GM23338 (cell line): ENCODE data around the gene TNFSF13.

Experiments
- CTCF ChIP-seq, 2 experiments: fragments of 200-600 bp in 1 of 2; sonication (generic) in 1 of 2; conservative IDR thresholded peaks; 2 replicates each; pipeline versions ENCODE4 v1.5.1 to v1.6.1; 2016 to 2017; ENCODE audit warnings: antibody characterized with exemption in 2 of 2, low read depth in 2 of 2, mild to moderate bottlenecking in 2 of 2, moderate library complexity in 1 of 2
- EZH2 ChIP-seq: fragments of 200-600 bp; sonication (generic); IDR thresholded peaks from one replicate; pipeline ENCODE4 v1.8.0; 2017; ENCODE audit warnings: antibody characterized with exemption, mild to moderate bottlenecking, low read depth; ENCODE audit not compliant: unreplicated experiment
- EZH2phosphoT487 ChIP-seq: fragments of 200-600 bp; sonication (generic); IDR thresholded peaks from one replicate; pipeline ENCODE4 v1.8.1; 2018; ENCODE audit warnings: antibody characterized with exemption; ENCODE audit not compliant: unreplicated experiment
- JUNB ChIP-seq: IDR thresholded peaks from one replicate; pipeline ENCODE4 v1.6.1; 2016; ENCODE audit warnings: antibody characterized with exemption; ENCODE audit not compliant: unreplicated experiment
- NANOG ChIP-seq: IDR thresholded peaks from 2 replicates; pipeline ENCODE4 v1.6.1; 2016; ENCODE audit warnings: antibody characterized with exemption, borderline replicate concordance
- POLR2AphosphoS5 ChIP-seq: IDR thresholded peaks from 2 replicates; pipeline ENCODE4 v1.6.1; 2016; ENCODE audit warnings: antibody characterized with exemption, low read depth
- TF ChIP-seq, protein P1 (sequence below): IDR thresholded peaks from one replicate; pipeline ENCODE4 v1.6.1; 2018; ENCODE audit warnings: antibody characterized with exemption; ENCODE audit not compliant: unreplicated experiment

GRCh38 chr17:7511108-7511507 lies 47.4 kb upstream of the TNFSF13 start:
- TF ChIP-seq NANOG (no peak), CTCF (conservative IDR thresholded peaks at IDR 0.05; ENCODE audit: low read depth in 2 of 2) (no peak), EZH2 (no peak), EZH2phosphoT487 (no peak), POLR2AphosphoS5 (no peak), JUNB (no peak)
- TF ChIP-seq, protein P1, sequence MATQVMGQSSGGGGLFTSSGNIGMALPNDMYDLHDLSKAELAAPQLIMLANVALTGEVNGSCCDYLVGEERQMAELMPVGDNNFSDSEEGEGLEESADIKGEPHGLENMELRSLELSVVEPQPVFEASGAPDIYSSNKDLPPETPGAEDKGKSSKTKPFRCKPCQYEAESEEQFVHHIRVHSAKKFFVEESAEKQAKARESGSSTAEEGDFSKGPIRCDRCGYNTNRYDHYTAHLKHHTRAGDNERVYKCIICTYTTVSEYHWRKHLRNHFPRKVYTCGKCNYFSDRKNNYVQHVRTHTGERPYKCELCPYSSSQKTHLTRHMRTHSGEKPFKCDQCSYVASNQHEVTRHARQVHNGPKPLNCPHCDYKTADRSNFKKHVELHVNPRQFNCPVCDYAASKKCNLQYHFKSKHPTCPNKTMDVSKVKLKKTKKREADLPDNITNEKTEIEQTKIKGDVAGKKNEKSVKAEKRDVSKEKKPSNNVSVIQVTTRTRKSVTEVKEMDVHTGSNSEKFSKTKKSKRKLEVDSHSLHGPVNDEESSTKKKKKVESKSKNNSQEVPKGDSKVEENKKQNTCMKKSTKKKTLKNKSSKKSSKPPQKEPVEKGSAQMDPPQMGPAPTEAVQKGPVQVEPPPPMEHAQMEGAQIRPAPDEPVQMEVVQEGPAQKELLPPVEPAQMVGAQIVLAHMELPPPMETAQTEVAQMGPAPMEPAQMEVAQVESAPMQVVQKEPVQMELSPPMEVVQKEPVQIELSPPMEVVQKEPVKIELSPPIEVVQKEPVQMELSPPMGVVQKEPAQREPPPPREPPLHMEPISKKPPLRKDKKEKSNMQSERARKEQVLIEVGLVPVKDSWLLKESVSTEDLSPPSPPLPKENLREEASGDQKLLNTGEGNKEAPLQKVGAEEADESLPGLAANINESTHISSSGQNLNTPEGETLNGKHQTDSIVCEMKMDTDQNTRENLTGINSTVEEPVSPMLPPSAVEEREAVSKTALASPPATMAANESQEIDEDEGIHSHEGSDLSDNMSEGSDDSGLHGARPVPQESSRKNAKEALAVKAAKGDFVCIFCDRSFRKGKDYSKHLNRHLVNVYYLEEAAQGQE = no peak
